Activated naive CD8-positive, alpha-beta T cell treated with anti-CD3 and anti-CD28 coated beads, Interleukin-2, amount 50 U/mL, for 24 hours (primary cell): ENCODE measurements around the gene IFNAR1.

Source experiments
- ATAC-seq: fragments of 150-1000 bp; cut with Tn5 transposase; one replicate; pipeline ENCODE4 v1.10.0; 2021
- DNase-seq: peaks from one replicate; pipeline ENCODE4 v3.0.0; 2021
- H3K27ac Mint-ChIP-seq: one replicate; pipeline ENCODE4 v1.8.0; 2021; ENCODE audit warnings: mild to moderate bottlenecking, mixed read lengths
- H3K27me3 Mint-ChIP-seq: one replicate; pipeline ENCODE4 v1.8.0; 2021; ENCODE audit warnings: mixed read lengths
- H3K36me3 Mint-ChIP-seq: one replicate; pipeline ENCODE4 v1.8.0; 2021; ENCODE audit warnings: low read depth, mixed read lengths
- H3K4me1 Mint-ChIP-seq: one replicate; pipeline ENCODE4 v1.8.0; 2021; ENCODE audit warnings: mixed read lengths
- H3K4me3 Mint-ChIP-seq: one replicate; pipeline ENCODE4 v1.8.0; 2021; ENCODE audit warnings: mild to moderate bottlenecking, moderate library complexity, mixed read lengths
- H3K9me3 Mint-ChIP-seq: one replicate; pipeline ENCODE4 v1.8.0; 2021; ENCODE audit warnings: mixed read lengths

Gene IFNAR1

DNA sequence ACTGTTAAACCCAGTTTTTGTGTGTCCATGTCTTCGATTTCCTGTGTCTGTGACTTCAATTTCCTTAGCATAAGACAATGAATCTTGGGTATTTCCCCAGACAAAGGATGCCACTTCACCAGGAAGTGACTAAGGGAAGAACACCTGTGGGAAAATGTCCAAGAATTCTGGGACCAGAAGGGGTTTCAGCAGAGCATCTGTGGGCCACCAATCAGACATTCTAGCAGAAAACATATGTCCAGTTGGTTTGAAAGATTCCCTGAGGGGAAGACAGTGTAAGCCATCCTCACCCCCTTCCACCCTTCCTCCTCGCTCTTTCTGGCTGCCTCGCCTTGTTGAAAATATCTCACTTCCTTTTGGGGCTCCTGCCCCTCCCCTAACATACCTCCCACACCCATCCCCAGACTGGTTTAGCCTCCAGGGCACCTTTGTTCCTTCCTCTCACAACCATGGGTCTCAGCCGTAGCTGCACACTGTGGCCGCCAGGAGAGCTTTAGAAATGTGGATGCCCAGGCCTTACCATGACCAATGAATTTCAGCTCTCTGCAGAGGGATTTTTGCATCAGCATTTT is 25.5 kb upstream of the IFNAR1 start:
- DNase-seq (peak; percentile 38), ATAC-seq (peak; percentile 96)
- peak overlapping the region; percentile 19 for H3K4me3 Mint-ChIP-seq
- no peaks in the 10 kb centered on the region for H3K9me3 Mint-ChIP-seq
- peaks cover 46% of the 10 kb centered on the region for H3K4me1 Mint-ChIP-seq
- H3K27me3 Mint-ChIP-seq = no peaks in the 10 kb centered on the region
- peak overlapping the region; percentile 72 for H3K27ac Mint-ChIP-seq
- H3K36me3 Mint-ChIP-seq = peaks cover 4% of the 10 kb centered on the region

DNA sequence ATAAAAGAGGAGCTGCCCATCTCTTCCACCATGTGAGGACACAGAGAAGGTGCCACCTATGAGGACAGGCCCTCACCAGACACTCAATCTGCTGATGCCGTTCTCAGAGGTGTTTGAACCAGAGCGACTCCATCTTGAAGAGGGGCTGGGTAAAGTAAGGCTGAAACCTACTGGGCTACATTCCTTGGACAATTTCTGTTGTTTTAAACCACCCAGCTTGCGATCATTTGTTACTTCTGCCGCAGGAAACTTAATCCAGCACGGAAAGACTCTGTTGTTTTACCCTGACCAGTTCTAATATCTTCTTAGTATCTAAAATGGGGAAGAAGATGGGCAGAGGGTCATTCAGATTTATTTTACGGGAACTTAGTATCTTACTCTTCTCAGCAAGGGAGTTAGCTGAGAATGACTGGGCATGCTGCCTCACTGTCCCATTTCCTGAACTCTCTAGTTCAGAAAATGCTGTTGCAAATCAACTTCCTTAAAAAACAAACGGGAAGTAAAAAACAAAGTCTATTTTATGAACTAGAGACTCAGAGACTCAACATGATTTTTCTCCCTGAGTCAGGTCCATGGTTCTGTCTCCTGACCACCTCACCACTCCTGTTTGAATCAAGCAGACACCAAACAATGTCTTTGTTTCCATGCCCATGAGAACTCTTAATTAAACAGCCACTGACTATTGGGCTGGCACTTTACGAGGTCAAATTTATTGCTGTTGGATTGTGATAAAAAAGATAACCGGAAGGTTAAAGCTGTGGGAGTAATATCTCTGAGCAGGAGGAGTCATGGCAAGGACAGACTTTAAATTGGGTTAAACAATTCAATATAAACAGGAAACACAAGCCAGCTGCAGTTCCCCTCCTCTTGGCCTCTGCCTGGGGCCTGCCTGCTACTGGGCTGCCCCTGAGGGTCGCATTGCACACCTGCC is 23.8 kb upstream of the IFNAR1 start:
- Mint-ChIP-seq H3K27me3 (no peaks in the 10 kb centered on the region), H3K36me3 (no peaks in the 10 kb centered on the region), H3K4me1 (peaks cover 43% of the 10 kb centered on the region), H3K9me3 (no peaks in the 10 kb centered on the region), H3K27ac (peak overlapping the region; percentile 72), H3K4me3 (no peak overlapping the region)
- ATAC-seq = no peak
- DNase-seq = no peak

DNA sequence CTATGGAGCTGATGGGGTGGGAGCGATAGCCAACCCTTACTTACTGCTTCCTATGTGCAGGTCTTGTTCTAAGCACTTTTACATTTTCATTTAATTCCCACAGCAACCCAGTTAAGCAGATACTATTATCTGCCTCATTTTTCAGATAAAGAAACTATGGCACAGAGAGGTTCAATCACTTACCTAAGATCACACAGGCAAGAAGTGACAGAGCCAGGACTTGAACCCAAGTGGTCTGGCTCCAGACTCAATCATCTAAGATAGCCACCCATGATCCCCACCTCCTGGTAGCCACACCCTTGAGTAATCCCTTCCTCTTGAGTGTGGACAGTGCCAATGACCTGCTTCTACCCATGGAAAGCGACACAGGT is 23.2 kb upstream of the IFNAR1 start:
- Mint-ChIP-seq H3K27ac (peak overlapping the region; percentile 72), H3K27me3 (no peaks in the 10 kb centered on the region), H3K9me3 (no peaks in the 10 kb centered on the region), H3K4me1 (peaks cover 41% of the 10 kb centered on the region), H3K36me3 (no peaks in the 10 kb centered on the region), H3K4me3 (no peak overlapping the region)
- DNase-seq = no peak
- no peak for ATAC-seq

DNA sequence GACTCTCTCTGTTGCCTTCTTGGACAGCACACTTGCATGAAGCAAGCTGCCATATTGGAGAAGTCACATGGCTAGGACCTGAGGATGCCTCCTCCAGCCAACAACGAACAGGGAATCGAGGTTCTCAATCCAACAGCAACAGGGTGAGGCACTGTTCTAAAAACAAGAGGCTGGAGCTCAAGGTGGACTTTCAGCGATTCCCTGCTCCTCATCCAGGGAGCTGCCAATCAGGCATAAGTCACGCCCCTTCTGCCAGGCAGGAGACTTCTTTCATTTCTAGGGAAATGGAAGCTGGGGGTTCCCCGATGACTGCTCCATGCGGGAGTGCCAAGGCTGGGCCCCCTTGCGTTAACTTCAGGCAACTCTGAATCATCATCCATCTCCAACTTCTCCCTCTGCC is 22.7 kb upstream of the IFNAR1 start:
- no peak overlapping the region for H3K27ac Mint-ChIP-seq
- no peak overlapping the region for H3K4me3 Mint-ChIP-seq
- H3K36me3 Mint-ChIP-seq = no peaks in the 10 kb centered on the region
- H3K4me1 Mint-ChIP-seq = peaks cover 41% of the 10 kb centered on the region
- DNase-seq (no peak), ATAC-seq (no peak)
- no peaks in the 10 kb centered on the region for H3K9me3 Mint-ChIP-seq
- no peaks in the 10 kb centered on the region for H3K27me3 Mint-ChIP-seq

DNA sequence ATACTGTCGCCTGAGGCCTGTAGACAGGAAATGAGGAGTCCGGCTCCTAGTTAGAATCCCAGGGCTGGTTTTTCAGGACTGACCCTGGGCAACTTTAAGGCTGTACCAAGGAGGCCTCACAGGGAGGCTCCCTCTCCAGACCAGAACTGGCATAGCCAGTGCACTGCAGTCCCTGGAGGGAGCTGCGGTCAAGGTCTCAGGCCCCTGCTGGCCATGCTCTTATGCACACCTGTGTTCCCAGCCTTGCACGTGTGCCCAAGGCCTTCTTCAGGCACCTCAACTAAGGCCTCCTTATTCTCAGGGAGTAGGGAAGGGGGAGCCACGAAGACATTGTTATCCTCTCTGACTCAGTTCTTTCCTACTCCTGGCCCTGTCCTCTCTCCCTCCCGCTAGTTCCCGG is 22.0 kb upstream of the IFNAR1 start:
- ATAC-seq = no peak

DNA sequence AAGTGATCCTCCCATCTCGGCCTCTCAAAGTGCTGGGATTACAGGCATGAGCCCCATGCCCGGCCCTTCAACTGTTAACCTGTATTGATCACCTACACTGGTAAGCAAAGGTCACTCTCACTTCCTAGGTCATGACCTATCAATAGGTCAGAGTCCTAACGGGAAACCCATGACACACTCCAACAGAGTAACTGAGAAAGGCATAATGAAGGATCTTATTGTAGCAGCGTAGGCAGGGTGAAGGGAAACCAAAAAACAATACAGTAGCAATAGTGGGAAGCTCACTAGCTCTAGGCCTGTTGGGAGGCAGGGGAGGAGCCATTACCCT is 19.5 kb upstream of the IFNAR1 start:
- H3K4me1 Mint-ChIP-seq = peaks cover 28% of the 10 kb centered on the region
- no peaks in the 10 kb centered on the region for H3K36me3 Mint-ChIP-seq
- no peak for DNase-seq
- no peaks in the 10 kb centered on the region for H3K9me3 Mint-ChIP-seq
- no peak overlapping the region for H3K4me3 Mint-ChIP-seq
- ATAC-seq = no peak
- H3K27ac Mint-ChIP-seq = no peak overlapping the region
- no peaks in the 10 kb centered on the region for H3K27me3 Mint-ChIP-seq

More for the DNA sequence above, 22.0 kb upstream of the IFNAR1 start:
- Mint-ChIP-seq H3K4me3 (no peak overlapping the region), H3K36me3 (no peaks in the 10 kb centered on the region), H3K27ac (no peak overlapping the region), H3K4me1 (peaks cover 39% of the 10 kb centered on the region), H3K9me3 (no peaks in the 10 kb centered on the region), H3K27me3 (no peaks in the 10 kb centered on the region)
- DNase-seq = no peak

DNA sequence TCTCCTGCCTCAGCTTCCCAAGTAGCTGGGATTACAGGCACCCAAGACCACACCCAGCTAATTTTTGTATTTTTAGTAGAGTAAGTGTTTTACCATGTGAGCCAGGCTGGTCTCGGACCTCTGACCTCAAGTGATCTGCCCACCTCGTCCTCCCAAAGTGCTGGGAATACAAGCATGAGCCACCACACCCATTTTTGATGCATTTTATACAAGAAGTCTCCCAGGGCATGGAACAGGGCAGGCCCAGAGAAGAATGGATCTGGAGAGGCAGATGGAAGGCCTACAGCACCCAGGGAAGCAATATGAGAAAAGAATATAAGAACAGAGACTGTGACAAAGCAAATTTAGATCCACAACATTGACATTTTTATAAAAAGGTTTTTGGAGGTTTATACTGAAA is 18.8 kb upstream of the IFNAR1 start:
- DNase-seq (no peak), ATAC-seq (no peak)
- no peaks in the 10 kb centered on the region for H3K27me3 Mint-ChIP-seq
- no peaks in the 10 kb centered on the region for H3K36me3 Mint-ChIP-seq
- peaks cover 22% of the 10 kb centered on the region for H3K4me1 Mint-ChIP-seq
- no peak overlapping the region for H3K27ac Mint-ChIP-seq
- H3K4me3 Mint-ChIP-seq = no peak overlapping the region
- no peaks in the 10 kb centered on the region for H3K9me3 Mint-ChIP-seq

DNA sequence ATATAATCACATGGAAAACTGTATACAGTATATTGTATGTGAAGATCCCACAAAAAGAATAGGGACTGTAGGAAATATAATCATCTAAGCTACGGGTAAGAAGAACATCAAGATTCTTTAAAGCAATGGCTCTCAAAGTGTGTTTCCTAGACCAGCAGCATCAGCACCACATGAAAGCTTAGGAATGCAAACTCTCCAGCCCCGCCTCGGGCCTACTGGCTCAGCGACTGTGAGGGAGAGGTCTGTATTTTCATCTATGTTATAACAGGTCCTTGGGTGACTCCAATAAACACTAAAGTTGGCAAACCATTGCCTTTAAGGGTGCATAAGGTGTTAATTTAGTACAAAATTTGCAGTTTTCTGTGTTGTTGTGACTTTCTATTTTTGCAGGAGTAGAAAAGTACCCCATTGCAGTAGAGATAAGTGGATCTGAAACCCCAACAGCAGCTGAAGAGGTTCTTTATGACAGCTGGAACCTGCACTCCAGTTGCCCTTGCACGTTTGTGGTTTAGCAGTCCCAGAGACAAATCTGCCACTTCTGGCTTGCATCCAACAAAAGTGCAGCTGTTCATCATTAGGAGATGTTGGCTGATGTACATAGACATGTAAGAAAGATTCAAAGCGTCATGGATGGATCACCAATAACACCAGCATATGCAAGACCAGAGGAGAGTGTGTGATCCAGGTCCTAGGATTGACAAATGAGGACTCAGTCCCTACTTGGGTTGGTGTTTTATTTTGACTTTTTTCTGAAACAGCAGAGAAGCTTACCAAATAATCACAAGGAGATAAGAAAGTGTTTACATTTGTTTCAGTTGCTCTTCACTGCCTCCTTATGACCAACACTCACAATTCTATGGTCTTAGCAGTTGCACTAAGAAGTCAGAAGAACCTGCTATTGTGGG is 15.9 kb upstream of the IFNAR1 start:
- peaks cover 13% of the 10 kb centered on the region for H3K4me1 Mint-ChIP-seq
- ATAC-seq (no peak), DNase-seq (no peak)
- no peak overlapping the region for H3K4me3 Mint-ChIP-seq
- H3K27ac Mint-ChIP-seq = no peak overlapping the region
- H3K9me3 Mint-ChIP-seq = peaks cover 4% of the 10 kb centered on the region
- no peaks in the 10 kb centered on the region for H3K27me3 Mint-ChIP-seq
- no peaks in the 10 kb centered on the region for H3K36me3 Mint-ChIP-seq

DNA sequence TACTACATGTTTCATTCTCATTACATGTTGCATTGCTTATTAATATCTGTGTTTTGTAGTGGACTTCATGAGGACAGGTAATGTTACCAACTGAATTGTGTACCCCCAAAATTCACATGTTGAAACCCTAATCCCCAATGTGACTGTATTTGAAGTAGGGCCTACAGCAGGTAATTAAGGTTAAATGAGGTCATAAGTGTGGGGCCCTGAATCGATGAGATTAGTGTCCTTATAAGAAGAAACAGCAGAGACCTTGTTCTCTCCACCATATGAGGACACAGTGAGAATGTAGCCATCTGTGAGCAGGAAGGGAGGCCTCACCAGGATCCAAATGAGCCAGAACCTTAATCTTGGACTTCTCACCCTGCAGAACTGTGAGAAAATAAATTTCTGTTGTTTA is 15.0 kb upstream of the IFNAR1 start:
- ATAC-seq = no peak
- peaks cover 4% of the 10 kb centered on the region for H3K9me3 Mint-ChIP-seq

DNA sequence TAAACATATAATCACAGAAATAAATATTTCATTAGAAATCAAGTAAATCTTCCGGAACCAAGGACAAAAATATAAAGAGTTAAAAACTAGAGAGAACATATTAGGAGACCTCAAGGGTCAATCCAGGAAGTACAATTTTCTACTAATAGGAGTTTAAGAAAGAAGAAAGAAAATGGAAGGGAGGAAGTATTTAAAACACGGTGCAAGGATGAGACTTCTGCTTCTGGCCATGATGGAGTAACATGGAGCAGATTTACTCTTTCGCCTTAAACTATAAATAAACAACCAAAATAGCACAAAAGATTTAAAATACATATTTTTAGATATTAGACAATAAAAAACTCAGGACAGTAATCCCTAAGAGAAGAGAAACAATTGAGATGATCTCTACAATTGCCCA is 12.6 kb upstream of the IFNAR1 start:
- Mint-ChIP-seq H3K9me3 (peaks cover 4% of the 10 kb centered on the region), H3K27me3 (peaks cover 3% of the 10 kb centered on the region), H3K36me3 (no peaks in the 10 kb centered on the region), H3K4me3 (no peak overlapping the region), H3K4me1 (peaks cover 11% of the 10 kb centered on the region), H3K27ac (no peak overlapping the region)
- DNase-seq = no peak
- no peak for ATAC-seq

More for the DNA sequence above, 15.0 kb upstream of the IFNAR1 start:
- no peak overlapping the region for H3K4me3 Mint-ChIP-seq
- no peak for DNase-seq
- peaks cover 13% of the 10 kb centered on the region for H3K4me1 Mint-ChIP-seq
- H3K27me3 Mint-ChIP-seq = no peaks in the 10 kb centered on the region
- H3K36me3 Mint-ChIP-seq = no peaks in the 10 kb centered on the region
- H3K27ac Mint-ChIP-seq = no peak overlapping the region

DNA sequence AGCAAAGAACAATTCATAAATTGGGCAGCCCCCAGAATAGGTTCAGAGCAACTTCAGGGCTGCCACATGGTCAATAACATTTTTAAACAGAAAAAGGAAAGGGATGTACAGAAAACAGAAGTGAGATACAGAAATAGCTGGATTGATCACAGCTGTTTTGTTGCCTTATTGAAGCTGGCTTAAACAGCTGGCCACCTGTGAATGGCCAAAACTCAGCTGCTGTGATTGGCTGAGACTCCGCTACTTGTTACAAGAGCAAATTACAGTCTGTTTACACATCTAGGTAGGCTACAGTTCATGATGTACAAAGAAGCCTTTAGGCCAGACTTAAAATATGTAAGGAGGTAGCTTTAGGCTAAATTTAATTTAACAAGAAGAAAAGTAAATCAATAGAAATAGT is 11.6 kb upstream of the IFNAR1 start:
- DNase-seq (no peak), ATAC-seq (no peak)
- Mint-ChIP-seq H3K27me3 (peaks cover 3% of the 10 kb centered on the region), H3K36me3 (no peaks in the 10 kb centered on the region), H3K4me1 (peaks cover 11% of the 10 kb centered on the region), H3K27ac (no peak overlapping the region), H3K4me3 (no peak overlapping the region), H3K9me3 (peaks cover 4% of the 10 kb centered on the region)

DNA sequence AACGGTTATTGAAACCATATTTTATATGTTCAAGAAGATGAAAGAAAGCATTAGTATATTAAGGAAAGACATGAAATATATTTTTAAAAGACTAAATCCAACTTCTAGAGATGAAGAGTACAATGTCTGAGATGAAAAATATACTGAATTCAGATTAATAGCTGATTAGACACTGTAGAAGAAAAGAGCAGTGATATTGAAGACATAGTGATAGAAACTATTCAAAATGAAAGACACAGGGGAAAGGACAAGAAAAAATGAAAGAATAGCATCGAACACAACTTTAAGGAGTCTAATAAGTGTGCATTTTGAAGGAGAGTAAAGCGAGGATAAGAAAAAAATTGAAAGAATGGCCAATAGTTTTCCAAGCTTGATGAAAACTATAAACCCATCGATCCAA is 11.2 kb upstream of the IFNAR1 start:
- Mint-ChIP-seq H3K4me1 (peaks cover 10% of the 10 kb centered on the region), H3K27ac (no peak overlapping the region)

DNA sequence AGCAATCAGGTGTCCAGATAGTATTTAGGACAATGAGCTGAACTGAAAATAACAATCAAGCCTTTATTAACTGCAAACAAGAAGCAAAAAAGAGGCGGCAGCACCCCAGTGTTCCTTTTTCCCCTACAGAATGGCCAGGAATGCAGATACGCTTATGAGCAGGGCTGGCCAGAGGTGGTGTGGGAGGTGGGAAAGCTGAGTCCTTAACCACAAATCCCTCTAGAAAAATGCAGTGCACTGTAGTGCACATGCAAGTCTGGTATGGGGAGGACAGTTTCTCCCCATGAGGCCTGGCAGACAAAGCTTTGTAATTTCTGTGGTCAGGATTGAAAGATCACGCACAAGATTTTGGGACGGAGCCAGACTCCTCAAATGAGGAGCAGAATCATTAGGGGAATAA is 10.7 kb upstream of the IFNAR1 start:
- DNase-seq = no peak
- Mint-ChIP-seq H3K36me3 (no peaks in the 10 kb centered on the region), H3K27ac (no peak overlapping the region), H3K9me3 (peaks cover 4% of the 10 kb centered on the region), H3K4me3 (no peak overlapping the region), H3K4me1 (peaks cover 5% of the 10 kb centered on the region), H3K27me3 (peaks cover 3% of the 10 kb centered on the region)
- no peak for ATAC-seq

More for the DNA sequence above, 11.2 kb upstream of the IFNAR1 start:
- H3K27me3 Mint-ChIP-seq = peaks cover 3% of the 10 kb centered on the region
- no peak for DNase-seq
- ATAC-seq = no peak
- H3K4me3 Mint-ChIP-seq = no peak overlapping the region
- H3K9me3 Mint-ChIP-seq = peaks cover 4% of the 10 kb centered on the region
- no peaks in the 10 kb centered on the region for H3K36me3 Mint-ChIP-seq

DNA sequence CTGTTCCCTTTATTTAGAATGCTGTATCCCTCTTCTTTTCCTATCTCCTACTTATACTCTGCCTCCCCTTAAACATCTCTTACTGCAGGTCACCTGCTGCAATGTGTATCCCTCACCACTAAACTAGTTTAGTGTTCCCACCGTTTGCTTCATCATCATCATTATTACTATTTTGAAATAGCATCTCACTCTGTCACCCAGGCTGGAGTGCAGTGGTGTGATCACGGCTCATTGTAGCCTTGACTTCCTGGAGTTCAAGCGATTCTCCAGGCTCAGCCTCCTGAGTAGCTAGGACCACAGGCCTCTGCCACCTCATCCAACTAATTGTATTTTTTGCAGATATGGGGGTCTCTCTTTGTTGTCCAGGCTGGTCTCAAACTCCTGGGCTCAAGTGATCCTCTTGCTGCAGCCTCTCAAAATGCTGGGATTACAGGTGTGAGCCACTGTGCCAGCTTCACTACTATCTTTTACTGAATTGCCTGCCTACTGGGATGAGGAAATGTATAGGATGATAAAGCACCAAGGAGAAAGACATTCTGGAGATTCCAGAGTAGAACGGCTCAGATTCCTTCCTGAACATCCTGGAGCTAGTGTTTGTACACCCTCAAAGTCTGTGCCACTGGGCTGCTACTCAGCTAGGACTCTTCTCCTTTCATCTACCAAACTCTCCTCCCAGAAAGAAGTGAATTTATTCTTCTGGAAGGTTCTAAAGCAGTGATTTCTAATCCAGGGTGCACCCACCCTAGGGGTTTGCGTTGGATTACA is 8.6 kb upstream of the IFNAR1 start:
- ATAC-seq (no peak), DNase-seq (no peak)
- no peaks in the 10 kb centered on the region for H3K4me1 Mint-ChIP-seq
- H3K9me3 Mint-ChIP-seq = peaks cover 4% of the 10 kb centered on the region
- no peaks in the 10 kb centered on the region for H3K36me3 Mint-ChIP-seq
- no peak overlapping the region for H3K4me3 Mint-ChIP-seq
- H3K27ac Mint-ChIP-seq = no peak overlapping the region
- peaks cover 3% of the 10 kb centered on the region for H3K27me3 Mint-ChIP-seq
